ENCODE data around the gene NT5M. TPM values are rescaled to one million over a fixed set of nuclear protein-coding genes. Genes with fewer than 3 reads are reported as not detected.

The NT5M gene
- total RNA-seq, 1 experiment from 2014 or later: 6.6 TPM

- Histone ChIP-seq H3T11ph (ENCODE audit: low read length) (no peak overlapping the region), H4K5ac (ENCODE audit: insufficient read length, low read depth, low read length) (no peak overlapping the region), H2BK12ac (ENCODE audit: insufficient read length, low read depth, low read length) (no peak overlapping the region), H3K9me3 (ENCODE audit: control insufficient read depth, low read depth, low read length) (no peaks in the 10 kb centered on the region), H3K27me3 (ENCODE audit: insufficient read depth, low read length) (no peaks in the 10 kb centered on the region), H3K79me1 (ENCODE audit: insufficient read depth, low read depth, low read length, poor library complexity, severe bottlenecking) (no peaks in the 10 kb centered on the region), H3K4ac (ENCODE audit: low read depth, low read length) (no peak overlapping the region), H2AFZ (ENCODE audit: low read length) (no peak overlapping the region), H3K23me2 (ENCODE audit: insufficient read length, low read depth, low read length, poor library complexity, severe bottlenecking) (no peaks in the 10 kb centered on the region), H3K23ac (ENCODE audit: insufficient read length, low read depth, low read length) (no peak overlapping the region), H2AK5ac (ENCODE audit: insufficient read length, low read length) (no peak overlapping the region), H4K8ac (replicated peaks; ENCODE audit: insufficient read length, low read depth, low read length) (no peak overlapping the region), H2BK15ac (ENCODE audit: low read depth, low read length) (no peak overlapping the region), H3K4me1 (ENCODE audit: insufficient read depth, low read length) (no peaks in the 10 kb centered on the region), H3K79me2 (ENCODE audit: insufficient read depth, low read length) (no peaks in the 10 kb centered on the region), H3K27ac (ENCODE audit: insufficient read length, low read depth, low read length) (no peak overlapping the region), H2BK120ac (ENCODE audit: low read depth, low read length, poor library complexity, severe bottlenecking) (no peak overlapping the region), H3K56ac (ENCODE audit: insufficient read length, low read depth, low read length) (no peak overlapping the region), H3K14ac (ENCODE audit: insufficient read depth, low read length) (no peak overlapping the region), H3K4me2 (ENCODE audit: insufficient read depth, insufficient read length, low read length) (no peak overlapping the region), H3K18ac (ENCODE audit: insufficient read length, low read depth, low read length) (no peak overlapping the region), H2BK5ac (ENCODE audit: insufficient read length, low read length) (no peak overlapping the region), H4K91ac (ENCODE audit: insufficient read length, low read depth, low read length) (no peak overlapping the region), H3K9ac (ENCODE audit: extremely low read depth, insufficient read length, low read length) (no peak overlapping the region), H2BK20ac (ENCODE audit: low read depth, low read length, poor library complexity, severe bottlenecking) (no peak overlapping the region), H4K20me1 (ENCODE audit: control insufficient read depth, insufficient read depth, insufficient read length) (peaks cover 3% of the 10 kb centered on the region)
- H3K4me1 Mint-ChIP-seq: no peaks in the 10 kb centered on the region
- H3K27me3 Mint-ChIP-seq (ENCODE audit: low read depth): no peaks in the 10 kb centered on the region
- DNase-seq: peak; percentile 27
- no peaks in the 10 kb centered on the region for H3K36me3 Mint-ChIP-seq (ENCODE audit: insufficient read depth in 1 of 3, low read depth in 3 of 3)
- no peaks in the 10 kb centered on the region for H3K9me3 Mint-ChIP-seq
- H3K4me3 Mint-ChIP-seq: no peak overlapping the region
- no CpG with 5 or more reads among the region's 13 CpGs for WGBS (ENCODE audit: extremely low coverage, insufficient read length, low lambda C conversion rate)
- peak overlapping the region in 1 of 3 experiments; percentile 73; a peak in 2 of 7 replicates for H3K27ac Mint-ChIP-seq
- TF ChIP-seq CTCF (conservative IDR thresholded peaks at IDR 0.05): no peak
These were observed 40.1 kb downstream of the NT5M start for GRCh38 chr17:17343160-17343735.

Measured in H9 (cell line).